HEK293T (cell line): ENCODE data around the gene CROT.

ENCODE experiments used
- BHLHE40 ChIP-seq: fragments of 450-650 bp; IDR thresholded peaks from 2 replicates; pipeline ENCODE4 v1.6.1; 2016; ENCODE audit warnings: mild to moderate bottlenecking, moderate library complexity, borderline replicate concordance
- NFRKB ChIP-seq: fragments of 450-650 bp; IDR thresholded peaks from 2 replicates; pipeline ENCODE4 v1.6.1; 2016; ENCODE audit warnings: mild to moderate bottlenecking, moderate library complexity
- PKNOX1 ChIP-seq: fragments of 450-650 bp; IDR thresholded peaks from 2 replicates; pipeline ENCODE4 v1.6.1; 2016
- SUZ12 ChIP-seq: fragments of 450-650 bp; IDR thresholded peaks from 2 replicates; pipeline ENCODE4 v1.6.1; 2016; ENCODE audit warnings: mild to moderate bottlenecking
- TARDBP ChIP-seq: fragments of 450-650 bp; IDR thresholded peaks from 2 replicates; pipeline ENCODE4 v1.6.1; 2016
- ZNF384 ChIP-seq: fragments of 450-650 bp; IDR thresholded peaks from 2 replicates; pipeline ENCODE4 v1.6.1; 2016

GRCh38 chr7:87347664-87348063, 2.2 kb downstream of the CROT start:
- no peak for TF ChIP-seq TARDBP
- TF ChIP-seq PKNOX1: no peak
- no peak for TF ChIP-seq BHLHE40
- TF ChIP-seq SUZ12: no peak
- TF ChIP-seq NFRKB: no peak
- TF ChIP-seq ZNF384: no peak
